Subcutaneous adipose tissue (tissue), 4 donors: ENCODE measurements around the gene ARHGAP25. TPM values are rescaled to one million over a fixed set of nuclear protein-coding genes. Genes with fewer than 3 reads are reported as not detected.

ENCODE experiments used
- CTCF ChIP-seq: fragments of 450-650 bp; IDR thresholded peaks from one replicate; pipeline ENCODE4 v1.5.1; 2016; ENCODE audit warnings: low read depth, mild to moderate bottlenecking, control low read depth, antibody characterized with exemption, moderate library complexity
- total RNA-seq, 4 donors: library from RNA; depleted of rRNA; stranded (reverse); fragments of >200 nt; gene quantifications; one replicate each; pipeline ENCODE4 v1.1.0, GENCODE V29; 2016

The ARHGAP25 gene
- total RNA-seq, 4 donors from 2014 or later = 7.3 to 29.7 (median 14.3) TPM

- no peak for TF ChIP-seq CTCF
These were observed 113.1 kb downstream of the ARHGAP25 start for GRCh38 chr2:68847751-68848150.

GRCh38 chr2:68849579-68850030, 115.0 kb downstream of the ARHGAP25 start:
- TF ChIP-seq CTCF = no peak

- TF ChIP-seq CTCF = no peak
These were observed 115.9 kb downstream of the ARHGAP25 start for GRCh38 chr2:68850524-68850923.

- no peak for TF ChIP-seq CTCF
These were observed 118.4 kb downstream of the ARHGAP25 start for GRCh38 chr2:68853035-68853434.

- no peak for TF ChIP-seq CTCF
These were observed 119.3 kb downstream of the ARHGAP25 start for GRCh38 chr2:68853915-68854314.

GRCh38 chr2:68854476-68854875, 119.9 kb downstream of the ARHGAP25 start:
- no peak for TF ChIP-seq CTCF

GRCh38 chr2:68855550-68855949, 120.9 kb downstream of the ARHGAP25 start:
- no peak for TF ChIP-seq CTCF
